GM18499 (cell line): Measurements from ENCODE around the gene SPATA2L.
"Not testable (repeated sequence)": the region's sequence is repeated elsewhere in the genome, so short reads cannot be mapped to it uniquely, and the experiment has no call there.

Experiments
- ATAC-seq: cut with Tn5 transposase; IDR thresholded peaks from one replicate; pipeline ENCODE4 v1.9.1; 2021; ENCODE audit warnings: moderate number of reproducible peaks; ENCODE audit not compliant: insufficient read depth, unreplicated experiment

Gene SPATA2L

DNA sequence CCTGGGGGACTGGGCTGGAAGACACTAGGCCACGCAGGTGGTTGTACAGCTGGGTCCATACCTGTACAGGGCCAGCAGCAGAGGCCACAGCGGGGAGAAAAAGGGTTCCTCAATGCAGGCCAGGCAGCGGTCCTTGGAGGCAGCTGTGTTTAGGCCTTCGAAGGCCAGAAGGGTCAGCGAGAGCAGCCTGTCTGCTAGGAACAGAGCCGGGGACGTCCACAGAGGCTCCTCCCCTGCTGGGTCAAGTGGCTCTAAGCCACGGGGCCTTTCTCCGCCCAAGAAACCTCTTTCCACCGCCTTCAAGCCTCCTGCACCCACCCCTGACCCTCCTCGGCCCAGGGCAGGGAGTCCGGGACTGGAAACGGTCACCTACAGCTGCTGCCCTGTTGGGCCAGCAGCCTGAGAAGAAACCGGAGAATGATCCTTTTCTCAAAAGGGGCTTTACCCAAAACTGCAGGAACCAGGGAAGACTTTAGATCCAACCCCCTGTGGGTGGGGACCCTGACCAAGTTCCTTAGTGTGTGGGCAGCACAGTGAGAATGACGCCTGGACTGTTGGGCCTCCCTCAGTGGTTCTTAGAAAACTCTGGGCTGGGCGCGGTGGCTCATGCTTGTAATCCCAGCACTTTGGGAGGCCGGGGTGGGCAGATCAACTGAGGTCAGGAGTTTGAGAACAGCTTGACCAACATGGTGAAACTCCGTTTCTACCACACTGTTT lies 8.4 kb upstream of the SPATA2L start:
- ATAC-seq: no peak

- no peak for ATAC-seq
Measured at GRCh38 chr16:89709166-89709565, 7.7 kb upstream of the SPATA2L start.

DNA sequence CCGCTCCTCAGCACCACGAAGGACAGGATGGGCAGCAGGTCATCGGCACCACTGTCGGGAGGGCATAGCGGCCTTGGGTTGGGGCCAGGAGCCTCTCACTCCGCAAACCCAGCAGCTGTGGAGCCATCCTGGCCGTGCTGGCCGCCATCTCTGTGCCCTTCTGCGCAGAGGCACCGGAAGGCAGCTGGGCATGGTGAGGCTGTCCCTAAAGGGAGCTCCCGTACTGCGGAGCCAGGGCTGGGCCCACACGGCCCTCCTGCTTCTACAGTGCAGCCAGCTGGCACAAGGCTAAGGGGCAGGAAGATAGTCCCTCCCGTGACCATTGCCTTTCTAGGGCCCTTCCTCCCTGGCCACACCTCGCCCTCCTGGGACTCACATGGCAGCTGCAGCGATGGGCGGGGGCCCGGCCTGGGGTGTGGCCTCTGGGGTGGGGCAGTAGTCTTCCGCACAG lies 7.0 kb upstream of the SPATA2L start:
- ATAC-seq: no peak

- no peak for ATAC-seq
Measured at GRCh38 chr16:89707695-89708094, 6.2 kb upstream of the SPATA2L start.

DNA sequence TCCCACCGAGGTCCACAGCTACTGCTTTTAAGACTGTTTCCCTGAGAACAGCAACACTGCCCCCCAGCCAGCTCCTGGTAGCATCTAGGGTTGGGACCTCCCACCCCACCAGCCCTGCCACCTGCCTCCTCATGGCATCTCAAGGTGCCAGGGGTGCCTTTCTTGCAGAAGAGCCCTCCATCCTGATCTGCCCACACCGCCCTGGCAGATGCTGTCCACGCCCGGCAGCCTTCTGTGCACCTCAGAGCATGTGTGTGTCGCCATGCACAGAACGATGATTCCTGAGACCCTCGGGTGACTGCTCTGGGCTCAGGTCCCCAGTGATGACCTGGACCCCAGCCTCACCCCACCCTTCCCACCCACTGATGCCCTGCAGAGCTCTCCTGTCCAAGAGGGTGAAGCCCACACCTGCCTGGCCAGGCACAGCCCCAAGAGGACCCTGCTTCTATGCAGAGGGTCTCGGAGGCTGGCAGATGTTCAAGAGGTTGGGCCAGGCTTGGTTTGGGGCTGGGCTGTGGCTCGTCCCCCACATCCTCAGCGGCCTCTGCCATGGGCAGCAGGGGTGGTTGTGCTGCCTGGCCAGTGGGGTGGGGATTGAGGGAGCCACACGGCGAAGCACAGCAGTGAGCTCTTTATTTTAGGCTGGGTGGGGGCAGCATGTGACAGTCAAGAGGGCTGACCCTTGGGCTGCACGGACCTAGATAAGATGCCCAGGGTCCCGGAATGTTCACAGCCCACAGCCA lies 5.2 kb upstream of the SPATA2L start:
- ATAC-seq: no peak

DNA sequence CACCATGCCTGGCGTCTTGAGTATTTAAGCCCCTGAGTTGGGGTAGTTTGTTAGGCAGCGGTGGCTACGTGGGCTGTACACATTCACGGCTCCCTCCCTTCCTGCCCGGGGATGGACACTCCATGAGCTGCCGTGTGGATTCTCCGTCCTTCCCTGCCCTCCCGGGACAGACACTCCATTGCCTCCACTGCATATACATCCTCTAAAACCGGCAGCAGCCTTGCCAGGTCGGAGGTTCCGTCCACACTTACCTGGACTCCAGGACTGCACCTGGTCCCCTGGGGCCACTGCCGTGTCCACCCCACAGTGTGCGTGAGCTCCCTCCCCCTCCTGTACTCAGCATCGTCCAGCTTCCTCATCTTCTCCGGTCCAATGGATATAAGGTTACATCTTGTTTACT lies 3.5 kb upstream of the SPATA2L start:
- no peak for ATAC-seq

DNA sequence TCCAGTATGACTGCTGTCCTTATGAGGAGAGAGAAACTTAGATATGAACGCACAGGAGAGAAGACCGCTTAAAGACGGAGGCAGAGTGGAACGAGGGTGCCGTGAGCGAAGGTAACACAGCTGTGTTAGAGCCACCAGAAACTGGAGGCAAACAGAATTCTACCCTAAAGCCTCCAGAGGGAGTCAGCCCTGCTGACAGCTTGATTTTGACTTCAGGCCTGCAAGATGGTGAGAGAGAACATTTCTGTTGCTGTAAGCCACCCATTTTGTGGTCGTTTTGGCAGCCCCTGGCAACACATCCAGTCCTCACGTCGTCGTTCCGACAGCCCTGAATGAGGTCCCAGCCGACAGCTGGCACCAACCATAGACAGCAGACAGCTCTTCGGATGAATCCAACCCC lies 2.8 kb upstream of the SPATA2L start:
- no peak for ATAC-seq

DNA sequence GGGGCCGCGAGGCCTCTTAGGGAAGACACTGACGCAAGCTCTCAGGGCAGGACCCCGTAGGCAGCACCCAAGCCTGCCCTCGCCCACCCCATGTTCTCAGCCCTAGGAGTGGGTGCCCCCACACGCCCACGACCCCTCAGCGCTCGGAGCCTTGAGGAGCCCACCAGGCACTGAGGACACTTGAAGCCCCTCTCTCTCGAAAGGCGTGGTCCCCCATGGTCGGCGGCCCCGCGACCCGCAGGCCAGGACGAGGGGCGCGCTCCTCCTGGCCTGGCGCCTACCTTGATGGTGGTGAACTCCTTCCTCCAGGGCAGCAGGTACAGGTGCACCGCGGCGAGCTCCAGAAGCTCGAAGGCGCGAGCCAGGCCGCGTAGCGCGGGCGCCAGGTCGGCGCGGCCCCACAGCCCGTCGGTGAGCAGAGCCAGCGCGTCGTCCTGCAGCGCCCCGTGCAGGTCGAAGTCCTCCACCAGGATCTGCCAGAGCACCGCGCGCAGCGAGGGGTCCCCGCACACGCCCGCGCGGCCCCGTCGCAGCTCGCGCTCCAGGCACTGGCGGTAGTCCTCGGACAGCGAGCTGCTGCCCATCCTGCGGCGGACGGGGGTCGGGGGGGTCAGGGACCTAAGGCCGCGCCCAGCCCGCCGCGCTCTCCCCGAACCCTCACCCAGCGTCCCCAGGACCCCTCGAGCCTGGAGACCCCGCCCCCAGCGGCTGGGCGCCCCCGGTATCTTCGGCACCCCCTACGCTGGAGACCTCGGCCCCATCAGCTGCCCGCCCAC lies 668 bp downstream of the SPATA2L start:
- ATAC-seq: no peak

- ATAC-seq: peak; percentile 32
Measured at GRCh38 chr16:89700100-89700648, 1.3 kb downstream of the SPATA2L start.

GRCh38 chr16:89699629-89700099 lies 1.8 kb downstream of the SPATA2L start:
- not testable (repeated sequence) for ATAC-seq

DNA sequence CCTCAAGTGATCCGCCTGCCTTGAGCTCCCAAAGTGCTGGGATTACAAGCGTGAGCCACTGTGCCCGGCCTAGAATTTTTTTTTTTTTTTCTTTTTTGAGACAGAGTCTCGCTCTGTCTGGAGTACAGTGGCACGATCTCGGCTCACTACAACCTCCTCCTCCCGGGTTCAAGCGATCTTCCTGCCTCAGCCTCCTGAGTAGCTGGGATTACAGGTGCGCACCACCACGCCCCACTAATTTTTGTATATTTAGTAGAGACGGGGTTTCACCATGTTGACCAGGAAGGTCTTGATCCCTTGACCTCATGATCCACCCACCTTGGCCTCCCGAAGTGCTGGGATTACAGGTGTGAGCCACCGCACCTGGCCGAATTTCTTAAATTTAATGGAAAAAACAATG lies 2.8 kb downstream of the SPATA2L start:
- ATAC-seq: not testable (repeated sequence)

- no peak for ATAC-seq
Measured at GRCh38 chr16:89697616-89698331, 3.7 kb downstream of the SPATA2L start.

DNA sequence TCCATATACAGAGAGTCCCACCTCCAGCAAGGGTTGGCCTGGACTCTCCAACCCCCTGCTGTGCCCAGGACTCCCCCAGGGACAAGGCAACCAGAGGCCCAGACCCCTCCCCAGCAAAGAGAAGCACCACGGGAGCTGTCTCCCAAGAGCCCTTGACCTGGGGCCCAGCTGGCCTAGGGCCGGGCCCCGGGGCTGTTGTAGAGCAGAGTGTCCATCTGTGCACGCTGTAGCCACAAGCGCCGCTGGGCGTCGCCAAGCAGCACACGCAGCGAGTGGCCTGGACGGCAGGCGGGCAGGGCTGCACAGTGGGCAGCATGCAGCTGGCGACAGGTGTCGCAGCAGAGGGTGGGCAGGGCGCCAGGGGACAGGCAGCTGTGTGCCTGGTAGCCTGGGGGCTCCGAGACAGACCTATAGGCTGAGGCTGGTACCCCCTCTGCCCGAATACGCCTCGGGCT lies 4.3 kb downstream of the SPATA2L start:
- ATAC-seq: no peak

DNA sequence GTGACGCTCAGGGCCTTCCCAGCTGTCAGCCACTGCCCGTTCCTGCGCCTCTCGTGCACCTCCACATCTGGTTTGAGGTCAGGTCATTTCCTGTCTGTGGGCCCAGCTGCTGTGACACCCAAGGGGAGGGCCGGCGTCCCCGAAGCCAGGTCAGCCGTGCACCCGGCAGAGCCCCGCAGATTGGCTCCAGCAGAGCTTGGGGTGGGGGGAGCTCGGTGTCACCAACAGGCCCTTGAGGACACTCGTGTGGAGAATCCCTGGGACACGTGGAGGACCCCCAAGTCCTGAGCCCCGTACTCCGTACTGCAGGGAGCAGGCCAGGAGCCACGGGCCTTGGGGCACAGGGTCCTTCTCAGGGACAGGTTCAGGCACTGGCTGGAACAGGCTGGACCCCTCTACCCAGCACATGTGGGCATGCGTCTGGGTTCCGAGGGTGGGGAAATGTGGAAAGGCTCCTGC lies 4.8 kb downstream of the SPATA2L start:
- no peak for ATAC-seq

DNA sequence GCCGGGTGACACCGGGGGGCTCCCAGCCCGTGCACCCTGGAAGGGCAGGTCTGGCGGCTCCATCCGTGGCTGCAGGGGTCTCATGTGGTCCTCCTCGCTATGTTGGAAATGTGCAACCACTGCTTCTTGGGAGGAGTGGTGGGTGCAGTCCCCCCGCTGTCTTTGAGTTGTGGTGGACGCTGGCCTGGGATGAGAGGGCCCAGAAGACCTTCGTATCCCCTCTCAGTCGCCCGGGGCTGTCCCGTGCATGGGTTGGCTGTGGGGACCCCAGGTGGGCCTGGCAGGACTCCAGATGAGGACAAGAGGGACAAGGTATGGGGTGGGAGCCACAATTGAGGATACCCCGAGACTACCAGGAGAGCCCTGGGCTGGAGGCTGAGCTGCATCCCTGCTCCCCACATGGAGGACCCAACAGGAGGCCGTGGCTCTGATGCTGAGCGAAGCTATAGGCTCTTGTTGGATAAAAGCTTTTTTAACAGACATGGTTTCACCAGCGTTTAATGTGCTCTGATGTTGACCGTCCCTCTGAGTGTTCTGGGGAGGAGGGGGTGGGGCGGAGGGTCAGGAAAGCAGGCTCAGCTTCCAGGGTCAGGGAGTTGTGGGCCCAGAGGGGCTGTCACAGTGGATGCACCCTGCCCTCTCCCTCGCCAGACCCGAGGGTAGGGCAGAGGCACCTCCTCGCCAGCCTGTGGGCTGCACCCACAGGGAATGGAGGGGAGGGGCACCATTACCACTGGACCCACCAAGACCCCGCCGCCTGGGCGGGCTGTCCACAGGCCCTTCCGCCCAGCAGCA lies 5.4 kb downstream of the SPATA2L start:
- ATAC-seq: no peak

DNA sequence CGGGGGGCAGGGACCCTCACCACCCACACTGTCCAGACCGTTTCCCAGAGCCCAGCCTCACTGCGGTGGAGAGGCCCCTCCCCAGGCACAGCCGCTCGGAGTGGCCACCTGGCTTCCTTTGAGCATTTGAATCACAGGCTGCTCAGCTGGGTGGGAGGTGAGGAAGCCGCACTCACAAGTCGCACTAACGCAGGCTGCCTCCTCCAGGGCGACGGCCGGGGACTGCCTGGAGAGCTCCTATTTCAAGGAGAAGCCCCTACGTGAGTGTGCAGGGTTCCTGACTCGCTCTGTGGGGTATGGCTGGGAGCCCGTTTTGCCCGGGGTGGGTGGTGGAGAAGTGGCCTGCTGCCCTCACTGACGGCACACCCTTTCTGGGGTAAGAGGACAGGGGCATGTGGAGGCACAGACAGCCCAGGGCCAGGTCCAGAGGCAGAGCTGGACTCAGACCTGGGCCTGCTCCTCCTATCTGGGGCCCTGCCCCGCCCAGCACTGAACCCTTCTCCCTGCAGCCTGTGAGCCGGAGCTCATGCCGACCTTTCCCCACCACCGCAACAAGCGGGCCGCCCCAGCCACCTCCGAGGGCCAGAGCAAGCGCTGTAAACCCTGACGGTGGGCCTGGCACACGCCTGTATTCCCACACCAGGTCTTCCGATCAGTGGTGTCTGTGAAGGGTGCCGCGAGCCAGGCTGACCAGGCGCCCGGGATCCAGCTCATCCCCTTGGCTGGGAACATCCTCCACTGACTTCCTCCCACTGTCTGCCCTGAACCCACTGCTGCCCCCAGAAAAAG lies 6.2 kb downstream of the SPATA2L start:
- no peak for ATAC-seq

DNA sequence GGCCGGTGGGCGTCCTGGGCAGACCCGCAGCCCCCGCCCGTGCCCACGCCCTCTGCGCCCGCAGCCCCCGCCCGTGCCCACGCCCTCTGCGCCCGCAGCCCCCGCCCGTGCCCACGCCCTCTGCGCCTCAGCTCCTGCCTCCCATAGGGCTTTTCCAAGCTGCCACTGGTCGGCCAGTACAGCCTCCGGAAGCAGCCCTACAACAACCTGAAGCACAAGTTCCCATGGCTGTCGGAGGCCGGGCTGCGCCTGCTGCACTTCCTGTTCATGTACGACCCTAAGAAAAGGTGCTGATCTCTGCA lies 6.8 kb downstream of the SPATA2L start:
- not testable (repeated sequence) for ATAC-seq
